Liver (tissue), 9 donors: ENCODE data around the gene CHRM3. TPM values are rescaled to one million over a fixed set of nuclear protein-coding genes. Genes with fewer than 3 reads are reported as not detected.

Source experiments
- DNase-seq: peaks from one replicate; pipeline ENCODE4 v3.0.0-alpha.2; 2017; ENCODE audit warnings: low spot score
- H3K27ac ChIP-seq, 2 donors: one replicate each; pipeline ENCODE4 v1.7.0; 2013; ENCODE audit warnings: inconsistent platforms in 2 of 2, low read length in 2 of 2, control low read depth in 1 of 2, low read depth in 1 of 2, mild to moderate bottlenecking in 1 of 2
- H3K27me3 ChIP-seq, 4 donors: one replicate each; pipeline versions ENCODE4 v1.6.1 to v1.7.0; 2013; ENCODE audit warnings: low read length in 3 of 4, inconsistent platforms in 1 of 4, mild to moderate bottlenecking in 1 of 4, moderate library complexity in 1 of 4; ENCODE audit not compliant: control insufficient read depth in 4 of 4, insufficient read depth in 4 of 4
- H3K36me3 ChIP-seq, 4 donors: one replicate each; pipeline versions ENCODE4 v1.6.1 to v1.7.0; 2013; ENCODE audit warnings: low read length in 3 of 4, mild to moderate bottlenecking in 3 of 4, low read depth in 1 of 4, moderate library complexity in 1 of 4; ENCODE audit not compliant: control insufficient read depth in 4 of 4, insufficient read depth in 3 of 4
- H3K4me1 ChIP-seq, 4 donors: one replicate each; pipeline versions ENCODE4 v1.6.1 to v1.7.0; 2013; ENCODE audit warnings: low read length in 3 of 4, mild to moderate bottlenecking in 3 of 4, moderate library complexity in 1 of 4; ENCODE audit not compliant: control insufficient read depth in 4 of 4, insufficient read depth in 4 of 4
- H3K4me3 ChIP-seq, 3 donors: one replicate each; pipeline versions ENCODE4 v1.6.1 to v1.7.0; 2013; ENCODE audit warnings: low read length in 3 of 3, control low read depth in 1 of 3, low read depth in 1 of 3, mild to moderate bottlenecking in 1 of 3
- H3K9ac ChIP-seq, 2 donors: one replicate each; pipeline ENCODE4 v1.7.0; 2013; ENCODE audit warnings: low read length in 2 of 2, mild to moderate bottlenecking in 2 of 2, moderate library complexity in 2 of 2, control low read depth in 1 of 2, low read depth in 1 of 2
- H3K9me3 ChIP-seq, 4 donors: one replicate each; pipeline versions ENCODE4 v1.6.1 to v1.7.0; 2013; ENCODE audit warnings: low read length in 3 of 4; ENCODE audit not compliant: control insufficient read depth in 4 of 4
- EGR1 ChIP-seq, 2 donors: IDR thresholded peaks; 2 replicates each; pipeline ENCODE4 v1.6.1; 2016 to 2018; ENCODE audit warnings: antibody characterized with exemption in 2 of 2, low read depth in 2 of 2
- FOXA1 ChIP-seq: IDR thresholded peaks from 2 replicates; pipeline ENCODE4 v1.6.1; 2016; ENCODE audit warnings: antibody characterized with exemption
- FOXA2 ChIP-seq: IDR thresholded peaks from 2 replicates; pipeline ENCODE4 v1.6.1; 2016; ENCODE audit warnings: antibody characterized with exemption
- HNF4A ChIP-seq, 2 donors: conservative IDR thresholded peaks; 2 replicates each; pipeline ENCODE4 v1.6.1; 2016; ENCODE audit warnings: antibody characterized with exemption in 2 of 2, mild to moderate bottlenecking in 2 of 2
- HNF4G ChIP-seq: IDR thresholded peaks from 2 replicates; pipeline ENCODE4 v1.6.1; 2016; ENCODE audit warnings: antibody characterized with exemption
- JUND ChIP-seq, 2 donors: IDR thresholded peaks; 2 replicates each; pipeline ENCODE4 v1.6.1; 2016; ENCODE audit warnings: antibody characterized with exemption in 2 of 2
- NR2F2 ChIP-seq: IDR thresholded peaks from 2 replicates; pipeline ENCODE4 v1.6.1; 2016; ENCODE audit warnings: antibody characterized with exemption
- RAD21 ChIP-seq, 2 donors: IDR thresholded peaks; 2 replicates each; pipeline ENCODE4 v1.6.1; 2016; ENCODE audit warnings: antibody characterized with exemption in 2 of 2, mild to moderate bottlenecking in 2 of 2
- RXRA ChIP-seq, 2 donors: IDR thresholded peaks; 2 replicates each; pipeline ENCODE4 v1.6.1; 2017 to 2018; ENCODE audit warnings: antibody characterized with exemption in 2 of 2, mild to moderate bottlenecking in 1 of 2
- SP1 ChIP-seq: IDR thresholded peaks from 2 replicates; pipeline ENCODE4 v1.6.1; 2018; ENCODE audit warnings: antibody characterized with exemption, mild to moderate bottlenecking
- TAF1 ChIP-seq: conservative IDR thresholded peaks from 2 replicates; pipeline ENCODE4 v1.6.1; 2016; ENCODE audit warnings: antibody characterized with exemption, mild to moderate bottlenecking
- YY1 ChIP-seq: IDR thresholded peaks from 2 replicates; pipeline ENCODE4 v1.6.1; 2016; ENCODE audit warnings: antibody characterized with exemption, mild to moderate bottlenecking
- whole genome bisulfite sequencing: extraction: QIAGEN DNeasy Blood & Tissue Kit; methylation state at CpG from one replicate; pipeline ENCODE4 v1.1.7; 2013; 5-methylcytosine and 5-hydroxymethylcytosine counted together
- polyA plus RNA-seq, 2 donors: library from polyadenylated mRNA; stranded (reverse) in 1 of 2; unstranded in 1 of 2; fragments of 200-250 nt in 1 of 2; fragments of >200 nt in 1 of 2; fragmentation: Nextera tagmentation in 1 of 2; extraction: Ambion mirVana in 1 of 2; gene quantifications; one replicate each; pipeline versions ENCODE4 v1.2.1 to v1.2.3, GENCODE V29; 2013 to 2015
- total RNA-seq, 2 donors: library from RNA; depleted of rRNA; stranded (reverse); fragments of >200 nt; gene quantifications; one replicate each; pipeline ENCODE4 v1.2.3, GENCODE V29; 2014
- TF ChIP-seq, protein P1 (sequence below): fragments of 150-350 bp; IDR thresholded peaks from 2 replicates; pipeline ENCODE4 v1.5.1; 2017; ENCODE audit warnings: improper control_type of control experiment, low read depth, low read length; ENCODE audit not compliant: missing input control
- TF ChIP-seq, protein P2 (sequence below): IDR thresholded peaks from 2 replicates; pipeline ENCODE4 v1.6.1; 2016; ENCODE audit warnings: antibody characterized with exemption, mild to moderate bottlenecking
- donor health status: healthy.
- donor health status: healthy.
- donor health status: healthy.
- donor health status: healthy.
- donor health status: healthy.

CHRM3 gene
- total and polyA plus RNA-seq, 4 donors: 0.09 to 2.3 (median 0.76) TPM

DNA sequence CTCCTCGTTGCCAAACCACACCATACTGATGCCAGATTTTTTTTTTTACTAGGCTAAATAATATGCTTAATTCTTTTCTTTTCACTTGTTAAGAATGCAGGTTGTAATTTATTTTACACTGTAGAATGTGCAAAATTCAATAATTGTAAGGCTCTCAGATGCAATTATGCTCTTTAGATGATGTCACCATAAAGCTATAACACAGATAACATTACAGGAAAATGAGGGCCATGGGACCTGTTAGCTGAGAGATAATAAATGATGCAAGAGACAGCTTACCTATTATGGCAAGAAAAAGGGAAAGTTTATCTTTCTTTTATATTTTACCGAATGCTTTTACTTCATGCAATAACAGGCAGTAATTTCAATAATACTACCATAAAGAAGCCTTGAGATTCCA lies 35.4 kb downstream of the CHRM3 start:
- Histone ChIP-seq H3K36me3 (no peaks in the 10 kb centered on the region), H3K9me3 (no peaks in the 10 kb centered on the region), H3K27ac (no peak overlapping the region), H3K4me3 (no peak overlapping the region), H3K9ac (no peak overlapping the region), H3K27me3 (no peaks in the 10 kb centered on the region), H3K4me1 (no peaks in the 10 kb centered on the region)
- WGBS: 57% methylated on average over 2 of the region's 2 CpGs
- TF ChIP-seq, protein P1, sequence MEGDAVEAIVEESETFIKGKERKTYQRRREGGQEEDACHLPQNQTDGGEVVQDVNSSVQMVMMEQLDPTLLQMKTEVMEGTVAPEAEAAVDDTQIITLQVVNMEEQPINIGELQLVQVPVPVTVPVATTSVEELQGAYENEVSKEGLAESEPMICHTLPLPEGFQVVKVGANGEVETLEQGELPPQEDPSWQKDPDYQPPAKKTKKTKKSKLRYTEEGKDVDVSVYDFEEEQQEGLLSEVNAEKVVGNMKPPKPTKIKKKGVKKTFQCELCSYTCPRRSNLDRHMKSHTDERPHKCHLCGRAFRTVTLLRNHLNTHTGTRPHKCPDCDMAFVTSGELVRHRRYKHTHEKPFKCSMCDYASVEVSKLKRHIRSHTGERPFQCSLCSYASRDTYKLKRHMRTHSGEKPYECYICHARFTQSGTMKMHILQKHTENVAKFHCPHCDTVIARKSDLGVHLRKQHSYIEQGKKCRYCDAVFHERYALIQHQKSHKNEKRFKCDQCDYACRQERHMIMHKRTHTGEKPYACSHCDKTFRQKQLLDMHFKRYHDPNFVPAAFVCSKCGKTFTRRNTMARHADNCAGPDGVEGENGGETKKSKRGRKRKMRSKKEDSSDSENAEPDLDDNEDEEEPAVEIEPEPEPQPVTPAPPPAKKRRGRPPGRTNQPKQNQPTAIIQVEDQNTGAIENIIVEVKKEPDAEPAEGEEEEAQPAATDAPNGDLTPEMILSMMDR: no peak
- TF ChIP-seq JUND (IDR thresholded peaks at IDR 0.05): no peak
- TF ChIP-seq HNF4A (conservative IDR thresholded peaks at IDR 0.05): no peak
- TF ChIP-seq YY1: no peak
- TF ChIP-seq, protein P2, sequence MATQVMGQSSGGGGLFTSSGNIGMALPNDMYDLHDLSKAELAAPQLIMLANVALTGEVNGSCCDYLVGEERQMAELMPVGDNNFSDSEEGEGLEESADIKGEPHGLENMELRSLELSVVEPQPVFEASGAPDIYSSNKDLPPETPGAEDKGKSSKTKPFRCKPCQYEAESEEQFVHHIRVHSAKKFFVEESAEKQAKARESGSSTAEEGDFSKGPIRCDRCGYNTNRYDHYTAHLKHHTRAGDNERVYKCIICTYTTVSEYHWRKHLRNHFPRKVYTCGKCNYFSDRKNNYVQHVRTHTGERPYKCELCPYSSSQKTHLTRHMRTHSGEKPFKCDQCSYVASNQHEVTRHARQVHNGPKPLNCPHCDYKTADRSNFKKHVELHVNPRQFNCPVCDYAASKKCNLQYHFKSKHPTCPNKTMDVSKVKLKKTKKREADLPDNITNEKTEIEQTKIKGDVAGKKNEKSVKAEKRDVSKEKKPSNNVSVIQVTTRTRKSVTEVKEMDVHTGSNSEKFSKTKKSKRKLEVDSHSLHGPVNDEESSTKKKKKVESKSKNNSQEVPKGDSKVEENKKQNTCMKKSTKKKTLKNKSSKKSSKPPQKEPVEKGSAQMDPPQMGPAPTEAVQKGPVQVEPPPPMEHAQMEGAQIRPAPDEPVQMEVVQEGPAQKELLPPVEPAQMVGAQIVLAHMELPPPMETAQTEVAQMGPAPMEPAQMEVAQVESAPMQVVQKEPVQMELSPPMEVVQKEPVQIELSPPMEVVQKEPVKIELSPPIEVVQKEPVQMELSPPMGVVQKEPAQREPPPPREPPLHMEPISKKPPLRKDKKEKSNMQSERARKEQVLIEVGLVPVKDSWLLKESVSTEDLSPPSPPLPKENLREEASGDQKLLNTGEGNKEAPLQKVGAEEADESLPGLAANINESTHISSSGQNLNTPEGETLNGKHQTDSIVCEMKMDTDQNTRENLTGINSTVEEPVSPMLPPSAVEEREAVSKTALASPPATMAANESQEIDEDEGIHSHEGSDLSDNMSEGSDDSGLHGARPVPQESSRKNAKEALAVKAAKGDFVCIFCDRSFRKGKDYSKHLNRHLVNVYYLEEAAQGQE: no peak
- TF ChIP-seq HNF4G: no peak
- TF ChIP-seq SP1: no peak
- no peak for TF ChIP-seq RAD21 (IDR thresholded peaks at IDR 0.05)
- TF ChIP-seq FOXA1: no peak
- no peak for TF ChIP-seq EGR1 (IDR thresholded peaks at IDR 0.05; ENCODE audit: low read depth in 2 of 2)
- no peak for TF ChIP-seq TAF1
- DNase-seq: no peak

DNA sequence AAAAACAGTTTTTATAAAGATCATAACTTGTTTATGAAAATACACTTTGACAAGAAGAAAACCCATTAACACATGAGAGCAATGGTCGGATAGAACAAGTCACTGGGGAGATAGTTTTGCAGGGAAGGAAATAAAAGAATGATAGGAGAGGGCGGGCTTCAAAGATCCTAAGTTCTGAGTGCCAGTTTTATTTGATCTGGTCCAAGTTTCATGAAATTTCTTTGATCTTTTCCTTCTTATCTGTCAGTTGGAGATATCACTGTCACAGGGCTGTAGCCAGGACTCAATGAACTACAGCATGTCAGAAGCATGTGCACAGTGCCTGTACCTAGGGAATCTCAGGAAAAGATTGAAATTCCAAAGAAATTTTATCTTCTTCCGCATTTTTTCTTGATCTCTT lies 36.5 kb downstream of the CHRM3 start:
- no peaks in the 10 kb centered on the region for H3K36me3 ChIP-seq
- no peak overlapping the region for H3K9ac ChIP-seq
- no peak for TF ChIP-seq YY1
- no peak for TF ChIP-seq TAF1
- no peak for TF ChIP-seq RXRA (IDR thresholded peaks at IDR 0.05)
- no peak for TF ChIP-seq SP1
- TF ChIP-seq FOXA2: no peak
- TF ChIP-seq HNF4G: no peak
- TF ChIP-seq EGR1 (IDR thresholded peaks at IDR 0.05; ENCODE audit: low read depth in 2 of 2): no peak
- no peak for TF ChIP-seq JUND (IDR thresholded peaks at IDR 0.05)
- TF ChIP-seq HNF4A (conservative IDR thresholded peaks at IDR 0.05): no peak
- TF ChIP-seq NR2F2: no peak
- no peak overlapping the region for H3K4me3 ChIP-seq
- no peaks in the 10 kb centered on the region for H3K9me3 ChIP-seq
- H3K4me1 ChIP-seq: no peaks in the 10 kb centered on the region
- no peaks in the 10 kb centered on the region for H3K27me3 ChIP-seq
- H3K27ac ChIP-seq: no peak overlapping the region
- 68% methylated on average over 3 of the region's 3 CpGs for WGBS
- no peak for DNase-seq
